Measurements from ENCODE around the gene TSC22D3.
"Not testable (repeated sequence)": the region's sequence is repeated elsewhere in the genome, so short reads cannot be mapped to it uniquely, and the experiment has no call there.

- TF ChIP-seq MAX (IDR thresholded peaks at IDR 0.05; ENCODE audit: low read depth, low read length); POLR2A (IDR thresholded peaks at IDR 0.05; ENCODE audit: extremely low read depth, insufficient read length); CTCF (IDR thresholded peaks at IDR 0.05; ENCODE audit: low read depth, low read length): not testable (repeated sequence)
Observed at GRCh38 chrX:107810053-107810452, 34.5 kb upstream of the TSC22D3 start.
